GM23248 (cell line): Measurements from ENCODE around the gene CCL25. TPM values are rescaled to one million over a fixed set of nuclear protein-coding genes. Genes with fewer than 3 reads are reported as not detected.

Experiments used
- DNase-seq: peaks from one replicate; pipeline ENCODE4 v3.0.0-alpha.2; 2015
- H2AFZ ChIP-seq: fragments of 200-600 bp; sonication (generic); 2 replicates; pipeline ENCODE4 v1.6.1; 2016; ENCODE audit warnings: antibody characterized with exemption
- H3F3A ChIP-seq: fragments of 200-600 bp; sonication (generic); 2 replicates; pipeline ENCODE4 v1.6.1; 2016; ENCODE audit warnings: mild to moderate bottlenecking, antibody characterized with exemption, mixed run types; ENCODE audit not compliant: insufficient read depth
- H3K27ac ChIP-seq: fragments of 200-600 bp; sonication (generic); 2 replicates; pipeline ENCODE4 v1.5.1; 2016; ENCODE audit warnings: mild to moderate bottlenecking
- H3K27me3 ChIP-seq: fragments of 200-600 bp; sonication (generic); replicated peaks from 2 replicates; pipeline ENCODE4 v1.6.1; 2016; ENCODE audit warnings: mild to moderate bottlenecking; ENCODE audit not compliant: insufficient read depth
- H3K36me3 ChIP-seq: fragments of 200-600 bp; sonication (generic); 2 replicates; pipeline ENCODE4 v1.6.1; 2016; ENCODE audit warnings: low read depth, mild to moderate bottlenecking
- H3K4me1 ChIP-seq: fragments of 200-600 bp; sonication (generic); 2 replicates; pipeline ENCODE4 v1.6.1; 2016; ENCODE audit warnings: mild to moderate bottlenecking; ENCODE audit not compliant: insufficient read depth
- H3K4me2 ChIP-seq: fragments of 200-600 bp; sonication (generic); one replicate; pipeline ENCODE4 v1.6.1; 2016; ENCODE audit warnings: mild to moderate bottlenecking; ENCODE audit not compliant: unreplicated experiment
- H3K4me3 ChIP-seq: fragments of 200-600 bp; sonication (generic); 2 replicates; pipeline ENCODE4 v1.5.1; 2016; ENCODE audit warnings: mild to moderate bottlenecking
- H3K79me2 ChIP-seq: fragments of 200-600 bp; sonication (generic); 2 replicates; pipeline ENCODE4 v1.6.1; 2016; ENCODE audit warnings: mild to moderate bottlenecking; ENCODE audit not compliant: insufficient read depth
- H3K9ac ChIP-seq: fragments of 200-600 bp; sonication (generic); 2 replicates; pipeline ENCODE4 v1.6.1; 2016; ENCODE audit warnings: mild to moderate bottlenecking
- H3K9me2 ChIP-seq: fragments of 200-600 bp; sonication (generic); 2 replicates; pipeline ENCODE4 v1.6.1; 2016; ENCODE audit warnings: mixed run types, mild to moderate bottlenecking, moderate library complexity; ENCODE audit not compliant: insufficient read depth
- H3K9me3 ChIP-seq: fragments of 200-600 bp; sonication (generic); one replicate; pipeline ENCODE4 v1.6.1; 2017; ENCODE audit warnings: low read depth
- H4K20me1 ChIP-seq: fragments of 200-600 bp; sonication (generic); 2 replicates; pipeline ENCODE4 v1.6.0; 2016; ENCODE audit not compliant: insufficient read depth
- EZH2 ChIP-seq: fragments of 200-600 bp; sonication (generic); IDR thresholded peaks from 2 replicates; pipeline ENCODE4 v1.6.1; 2018; ENCODE audit warnings: antibody characterized with exemption, mild to moderate bottlenecking; ENCODE audit not compliant: insufficient read depth, poor library complexity, severe bottlenecking
- EZH2phosphoT487 ChIP-seq: fragments of 200-600 bp; sonication (generic); IDR thresholded peaks from 2 replicates; pipeline ENCODE4 v1.6.1; 2018; ENCODE audit warnings: antibody characterized with exemption, moderate library complexity, mild to moderate bottlenecking, low read depth; ENCODE audit not compliant: insufficient read depth
- WGBS, 2 experiments: methylation state at CpG; one replicate each; pipeline ENCODE4 v1.1.6; 2015 to 2017; ENCODE audit warnings: low lambda C conversion rate in 2 of 2, low coverage in 1 of 2; ENCODE audit errors: missing lambda C conversion rate in 2 of 2; 5-methylcytosine and 5-hydroxymethylcytosine counted together
- in situ Hi-C: fragments of 300-500 bp; cut with MboI; formaldehyde crosslinking; loops from 2 replicates; pipeline ENCODE4 v1.15.0; 2020
- polyA plus RNA-seq: library from polyadenylated mRNA; unstranded; fragments of >200 nt; fragmentation: Nextera tagmentation; extraction: Ambion mirVana; gene quantifications from 2 replicates; pipeline ENCODE4 v1.2.1, GENCODE V29; 2016
- total RNA-seq: library from RNA; depleted of rRNA; stranded (reverse); fragments of >200 nt; shearing (Covaris generic); gene quantifications from 2 replicates; pipeline ENCODE4 v1.2.3, GENCODE V29; 2014; rRNA removed

CCL25 gene, protein sequence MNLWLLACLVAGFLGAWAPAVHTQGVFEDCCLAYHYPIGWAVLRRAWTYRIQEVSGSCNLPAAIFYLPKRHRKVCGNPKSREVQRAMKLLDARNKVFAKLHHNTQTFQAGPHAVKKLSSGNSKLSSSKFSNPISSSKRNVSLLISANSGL
- total RNA-seq, result not detected in 2 replicates
- not detected in 2 replicates for polyA plus RNA-seq

DNA sequence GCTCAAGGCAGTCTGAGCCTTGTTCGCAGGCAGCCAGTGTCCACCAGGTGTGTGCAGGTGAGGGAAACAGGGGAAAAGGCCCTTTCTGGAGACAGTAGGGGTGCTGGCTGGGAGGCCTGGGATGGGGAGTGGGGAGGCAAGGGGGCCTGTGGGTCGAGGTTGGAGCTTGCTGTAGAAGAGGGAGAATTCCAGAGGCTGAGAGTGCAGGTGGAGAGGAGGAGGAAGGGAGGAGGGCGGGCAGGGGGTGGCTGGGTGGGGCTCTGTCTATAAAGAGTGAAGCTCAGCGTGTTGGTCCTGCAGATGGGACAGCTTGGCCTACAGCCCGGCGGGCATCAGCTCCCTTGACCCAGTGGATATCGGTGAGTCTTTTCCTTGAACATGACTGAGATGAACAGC, at the start of gene CCL25:
Gene CCL25, plus strand, starts transcription at position 297 of the 396 bp plus-strand sequence. CDS start 290 bp downstream, outside the sequence.
- 41 to 43% methylated on average over 5 to 7 of the region's 7 CpGs for WGBS, 2 experiments
- H3K9me2 ChIP-seq, result no peaks in the 10 kb centered on the region
- H4K20me1 ChIP-seq, result no peaks in the 10 kb centered on the region
- no peak within 1 kb of the TSS for H3K27ac ChIP-seq
- no peak within 1 kb of the TSS for H3K9ac ChIP-seq
- in situ Hi-C loops, result no loop called here
- no peaks in the 10 kb centered on the region for H3K36me3 ChIP-seq
- no peaks in the 10 kb centered on the region for H3K79me2 ChIP-seq
- 0 out of 2 replicates have a peak, but pooled peaks cover 3% of the 10 kb centered on the region for H3K27me3 ChIP-seq
- no peak for DNase-seq
- H3F3A ChIP-seq, result no peaks in the 10 kb centered on the region
- H3K9me3 ChIP-seq, result no peaks in the 10 kb centered on the region
- no peak for TF ChIP-seq EZH2
- TF ChIP-seq EZH2phosphoT487, result no peak
- no peak within 1 kb of the TSS for H3K4me3 ChIP-seq
- H3K4me2 ChIP-seq, result no peak within 1 kb of the TSS
- no peaks in the 10 kb centered on the region for H3K4me1 ChIP-seq
- no peak within 1 kb of the TSS for H2AFZ ChIP-seq

GRCh38 chr19:8004001-8004400, 48.6 kb upstream of the CCL25 start:
- Histone ChIP-seq H3K4me1 (peaks cover 8% of the 10 kb centered on the region), H3K27ac (peak overlapping the region; percentile 61), H3K9ac (peak overlapping the region; percentile 84), H3K4me3 (peak overlapping the region; percentile 91), H3F3A (peaks cover 19% of the 10 kb centered on the region), H3K4me2 (peak overlapping the region; percentile 98), H3K27me3 (no peaks in the 10 kb centered on the region), H4K20me1 (peaks cover 23% of the 10 kb centered on the region; the same call in 1 of the 2 replicates), H3K9me2 (no peaks in the 10 kb centered on the region), H2AFZ (no peak overlapping the region), H3K79me2 (peaks cover 72% of the 10 kb centered on the region), H3K36me3 (no peaks in the 10 kb centered on the region), H3K9me3 (no peaks in the 10 kb centered on the region)
- 66 to 68% methylated on average over 6 of the region's 6 CpGs for WGBS, 2 experiments
- in situ Hi-C loops, result no loop called here
- no peak for TF ChIP-seq EZH2phosphoT487
- no peak for TF ChIP-seq EZH2
- DNase-seq, result no peak

- peaks cover 18% of the 10 kb centered on the region; the same call in 1 of the 2 replicates for H4K20me1 ChIP-seq
- H3K36me3 ChIP-seq, result no peaks in the 10 kb centered on the region
- peak; percentile 67 for DNase-seq
- in situ Hi-C loops, result no loop called here
- peaks cover 63% of the 10 kb centered on the region for H3K79me2 ChIP-seq
- WGBS, 2 experiments, result 1% methylated on average over 24 to 35 of the region's 74 CpGs
- H2AFZ ChIP-seq, result peak overlapping the region; percentile 54
- peak overlapping the region; percentile 61 for H3K27ac ChIP-seq
- peak overlapping the region; percentile 91 for H3K4me3 ChIP-seq
- peak overlapping the region; percentile 98 for H3K4me2 ChIP-seq
- no peaks in the 10 kb centered on the region for H3K27me3 ChIP-seq
- H3F3A ChIP-seq, result peaks cover 19% of the 10 kb centered on the region
- H3K4me1 ChIP-seq, result peaks cover 8% of the 10 kb centered on the region
- no peaks in the 10 kb centered on the region for H3K9me3 ChIP-seq
- no peaks in the 10 kb centered on the region for H3K9me2 ChIP-seq
- no peak for TF ChIP-seq EZH2phosphoT487
- TF ChIP-seq EZH2, result no peak
- peak overlapping the region; percentile 84 for H3K9ac ChIP-seq
These were observed 47.6 kb upstream of the CCL25 start for GRCh38 chr19:8004723-8005513.

GRCh38 chr19:8005534-8006256, 46.9 kb upstream of the CCL25 start, which contains the start of gene ELAVL1:
Gene ELAVL1 (minus strand): TSS chr19:8005641. CDS start chr19:7991815, 13,826 bp downstream.
- Histone ChIP-seq H3K4me2 (peak within 1 kb of the TSS; percentile 98), H3K27ac (peak within 1 kb of the TSS; percentile 61), H3K36me3 (no peaks in the 10 kb centered on the region), H2AFZ (peak within 1 kb of the TSS; percentile 92), H4K20me1 (peaks cover 18% of the 10 kb centered on the region; the same call in 1 of the 2 replicates), H3K9me3 (no peaks in the 10 kb centered on the region), H3K9ac (peak within 1 kb of the TSS; percentile 88), H3F3A (peaks cover 15% of the 10 kb centered on the region), H3K4me1 (peaks cover 8% of the 10 kb centered on the region), H3K4me3 (peak within 1 kb of the TSS; percentile 91), H3K9me2 (no peaks in the 10 kb centered on the region), H3K27me3 (no peaks in the 10 kb centered on the region), H3K79me2 (peaks cover 55% of the 10 kb centered on the region)
- peak; percentile 97 for DNase-seq
- in situ Hi-C loops, result no loop called here
- WGBS, 2 experiments, result 1% methylated on average over 31 to 73 of the region's 98 CpGs
- TF ChIP-seq EZH2, result no peak
- TF ChIP-seq EZH2phosphoT487, result no peak
